ENCODE data around the gene CDH6.

DNA sequence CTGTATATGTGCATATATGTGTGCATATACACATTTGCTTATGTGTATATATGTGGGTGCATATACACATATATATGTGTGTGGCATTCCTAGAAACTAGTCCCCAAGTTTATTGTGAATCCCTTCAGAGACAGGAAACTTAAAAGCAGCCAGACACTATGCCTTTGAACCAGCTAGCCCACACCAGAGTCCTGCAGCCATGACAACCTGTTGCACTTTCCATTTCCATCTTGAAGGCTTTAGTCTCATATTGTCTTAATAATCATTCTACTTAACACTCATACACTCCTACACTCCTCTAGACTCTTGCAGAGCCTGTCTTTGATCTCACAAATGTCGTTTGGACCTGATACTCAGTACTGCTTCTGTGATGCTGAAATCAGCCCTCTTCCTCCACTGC, 34.8 kb upstream of the CDH6 start:
- TF ChIP-seq, protein P1, sequence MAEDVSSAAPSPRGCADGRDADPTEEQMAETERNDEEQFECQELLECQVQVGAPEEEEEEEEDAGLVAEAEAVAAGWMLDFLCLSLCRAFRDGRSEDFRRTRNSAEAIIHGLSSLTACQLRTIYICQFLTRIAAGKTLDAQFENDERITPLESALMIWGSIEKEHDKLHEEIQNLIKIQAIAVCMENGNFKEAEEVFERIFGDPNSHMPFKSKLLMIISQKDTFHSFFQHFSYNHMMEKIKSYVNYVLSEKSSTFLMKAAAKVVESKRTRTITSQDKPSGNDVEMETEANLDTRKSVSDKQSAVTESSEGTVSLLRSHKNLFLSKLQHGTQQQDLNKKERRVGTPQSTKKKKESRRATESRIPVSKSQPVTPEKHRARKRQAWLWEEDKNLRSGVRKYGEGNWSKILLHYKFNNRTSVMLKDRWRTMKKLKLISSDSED (CRISPR knock-in tag; IDR thresholded peaks at IDR 0.05), result no peak
- TF ChIP-seq, protein P2, sequence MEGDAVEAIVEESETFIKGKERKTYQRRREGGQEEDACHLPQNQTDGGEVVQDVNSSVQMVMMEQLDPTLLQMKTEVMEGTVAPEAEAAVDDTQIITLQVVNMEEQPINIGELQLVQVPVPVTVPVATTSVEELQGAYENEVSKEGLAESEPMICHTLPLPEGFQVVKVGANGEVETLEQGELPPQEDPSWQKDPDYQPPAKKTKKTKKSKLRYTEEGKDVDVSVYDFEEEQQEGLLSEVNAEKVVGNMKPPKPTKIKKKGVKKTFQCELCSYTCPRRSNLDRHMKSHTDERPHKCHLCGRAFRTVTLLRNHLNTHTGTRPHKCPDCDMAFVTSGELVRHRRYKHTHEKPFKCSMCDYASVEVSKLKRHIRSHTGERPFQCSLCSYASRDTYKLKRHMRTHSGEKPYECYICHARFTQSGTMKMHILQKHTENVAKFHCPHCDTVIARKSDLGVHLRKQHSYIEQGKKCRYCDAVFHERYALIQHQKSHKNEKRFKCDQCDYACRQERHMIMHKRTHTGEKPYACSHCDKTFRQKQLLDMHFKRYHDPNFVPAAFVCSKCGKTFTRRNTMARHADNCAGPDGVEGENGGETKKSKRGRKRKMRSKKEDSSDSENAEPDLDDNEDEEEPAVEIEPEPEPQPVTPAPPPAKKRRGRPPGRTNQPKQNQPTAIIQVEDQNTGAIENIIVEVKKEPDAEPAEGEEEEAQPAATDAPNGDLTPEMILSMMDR (CRISPR knock-in tag; IDR thresholded peaks at IDR 0.05), result no peak
- TF ChIP-seq ZNF652 (CRISPR knock-in tag; IDR thresholded peaks at IDR 0.05; ENCODE audit: borderline replicate concordance, low read depth) (no peak), SMAD1 (CRISPR knock-in tag; IDR thresholded peaks at IDR 0.05; ENCODE audit: borderline replicate concordance, low read depth) (no peak), FOSL1 (CRISPR knock-in tag; IDR thresholded peaks at IDR 0.05; ENCODE audit: borderline replicate concordance) (no peak), ZNF292 (CRISPR knock-in tag; IDR thresholded peaks at IDR 0.05; ENCODE audit: borderline replicate concordance, low read depth) (no peak), EP300 (IDR thresholded peaks at IDR 0.05; ENCODE audit: low read depth in 2 of 2, low read length in 2 of 2) (no peak), EP300 (CRISPR knock-in tag; IDR thresholded peaks at IDR 0.05; ENCODE audit: borderline replicate concordance) (no peak), REL (CRISPR knock-in tag; conservative IDR thresholded peaks at IDR 0.05) (no peak), ARNT (IDR thresholded peaks at IDR 0.05) (no peak)
- TF ChIP-seq, protein P3, sequence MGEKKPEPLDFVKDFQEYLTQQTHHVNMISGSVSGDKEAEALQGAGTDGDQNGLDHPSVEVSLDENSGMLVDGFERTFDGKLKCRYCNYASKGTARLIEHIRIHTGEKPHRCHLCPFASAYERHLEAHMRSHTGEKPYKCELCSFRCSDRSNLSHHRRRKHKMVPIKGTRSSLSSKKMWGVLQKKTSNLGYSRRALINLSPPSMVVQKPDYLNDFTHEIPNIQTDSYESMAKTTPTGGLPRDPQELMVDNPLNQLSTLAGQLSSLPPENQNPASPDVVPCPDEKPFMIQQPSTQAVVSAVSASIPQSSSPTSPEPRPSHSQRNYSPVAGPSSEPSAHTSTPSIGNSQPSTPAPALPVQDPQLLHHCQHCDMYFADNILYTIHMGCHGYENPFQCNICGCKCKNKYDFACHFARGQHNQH (CRISPR knock-in tag; IDR thresholded peaks at IDR 0.05), result no peak
- TF ChIP-seq, protein P4, sequence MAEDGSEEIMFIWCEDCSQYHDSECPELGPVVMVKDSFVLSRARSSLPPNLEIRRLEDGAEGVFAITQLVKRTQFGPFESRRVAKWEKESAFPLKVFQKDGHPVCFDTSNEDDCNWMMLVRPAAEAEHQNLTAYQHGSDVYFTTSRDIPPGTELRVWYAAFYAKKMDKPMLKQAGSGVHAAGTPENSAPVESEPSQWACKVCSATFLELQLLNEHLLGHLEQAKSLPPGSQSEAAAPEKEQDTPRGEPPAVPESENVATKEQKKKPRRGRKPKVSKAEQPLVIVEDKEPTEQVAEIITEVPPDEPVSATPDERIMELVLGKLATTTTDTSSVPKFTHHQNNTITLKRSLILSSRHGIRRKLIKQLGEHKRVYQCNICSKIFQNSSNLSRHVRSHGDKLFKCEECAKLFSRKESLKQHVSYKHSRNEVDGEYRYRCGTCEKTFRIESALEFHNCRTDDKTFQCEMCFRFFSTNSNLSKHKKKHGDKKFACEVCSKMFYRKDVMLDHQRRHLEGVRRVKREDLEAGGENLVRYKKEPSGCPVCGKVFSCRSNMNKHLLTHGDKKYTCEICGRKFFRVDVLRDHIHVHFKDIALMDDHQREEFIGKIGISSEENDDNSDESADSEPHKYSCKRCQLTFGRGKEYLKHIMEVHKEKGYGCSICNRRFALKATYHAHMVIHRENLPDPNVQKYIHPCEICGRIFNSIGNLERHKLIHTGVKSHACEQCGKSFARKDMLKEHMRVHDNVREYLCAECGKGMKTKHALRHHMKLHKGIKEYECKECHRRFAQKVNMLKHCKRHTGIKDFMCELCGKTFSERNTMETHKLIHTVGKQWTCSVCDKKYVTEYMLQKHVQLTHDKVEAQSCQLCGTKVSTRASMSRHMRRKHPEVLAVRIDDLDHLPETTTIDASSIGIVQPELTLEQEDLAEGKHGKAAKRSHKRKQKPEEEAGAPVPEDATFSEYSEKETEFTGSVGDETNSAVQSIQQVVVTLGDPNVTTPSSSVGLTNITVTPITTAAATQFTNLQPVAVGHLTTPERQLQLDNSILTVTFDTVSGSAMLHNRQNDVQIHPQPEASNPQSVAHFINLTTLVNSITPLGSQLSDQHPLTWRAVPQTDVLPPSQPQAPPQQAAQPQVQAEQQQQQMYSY (CRISPR knock-in tag; IDR thresholded peaks at IDR 0.05), result no peak
